ENCODE results near the gene FAM227B.
"Not testable (repeated sequence)": the region's sequence is repeated elsewhere in the genome, so short reads cannot be mapped to it uniquely, and the experiment has no call there.

Gene FAM227B

DNA sequence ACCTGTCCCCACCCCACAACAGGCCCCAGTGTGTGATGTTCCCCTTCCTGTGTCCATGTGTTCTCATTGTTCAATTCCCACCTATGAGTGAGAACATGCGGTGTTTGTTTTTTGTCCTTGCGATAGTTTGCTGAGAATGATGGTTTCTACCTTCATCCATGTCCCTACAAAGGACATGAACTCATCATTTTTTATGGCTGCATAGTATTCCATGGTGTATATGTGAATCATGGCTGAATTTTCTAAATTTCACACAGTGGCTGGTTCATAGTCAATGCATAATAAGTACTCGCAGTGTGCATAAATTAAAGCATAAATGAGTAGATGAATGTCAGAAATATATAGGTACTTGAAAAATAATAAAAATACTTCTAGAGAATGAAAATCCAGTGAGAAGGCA is 8.4 kb downstream of the FAM227B start:
- DNase-seq (ENCODE audit: low read depth, low spot score) = not testable (repeated sequence)

DNA sequence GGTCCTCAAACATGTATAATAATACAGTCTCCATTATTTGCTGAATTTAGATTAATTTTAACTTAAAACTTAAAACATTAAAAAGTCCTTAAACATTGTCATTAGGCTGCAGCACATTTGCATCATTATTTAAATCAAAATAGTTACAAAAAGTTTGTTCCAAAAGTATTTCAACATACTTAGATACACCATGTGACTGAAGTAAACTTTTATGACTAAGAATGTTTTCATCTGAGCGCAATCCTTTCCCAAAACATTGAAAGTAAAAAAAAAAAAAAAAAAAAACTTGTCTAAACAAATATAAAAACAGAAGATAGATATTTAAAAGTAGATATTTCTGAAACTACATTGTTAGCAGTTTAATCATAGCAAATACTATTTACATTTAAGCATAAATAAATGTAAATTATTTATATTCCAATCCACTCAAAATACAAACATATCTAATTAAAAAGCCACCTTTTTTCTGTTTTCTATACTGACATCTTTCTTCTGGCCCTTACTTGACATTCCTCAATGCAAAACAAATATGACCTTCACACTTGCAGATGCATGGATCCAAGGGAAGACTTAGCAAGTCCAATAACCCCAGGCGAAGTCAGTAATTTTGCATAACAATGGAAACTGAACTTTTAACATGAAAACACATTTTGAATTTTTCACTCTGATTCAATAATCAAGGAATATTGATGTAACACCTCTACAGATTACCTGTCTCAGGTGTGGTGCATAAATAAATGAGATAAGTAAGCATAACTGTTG is 10.3 kb downstream of the FAM227B start:
- no peak for DNase-seq (ENCODE audit: low read depth, low spot score)

- DNase-seq (ENCODE audit: low read depth, low spot score) = no peak
Observed at GRCh38 chr15:49606594-49606993, 14.0 kb downstream of the FAM227B start.

GRCh38 chr15:49605588-49605987 is 15.0 kb downstream of the FAM227B start:
- no peak for DNase-seq (ENCODE audit: low read depth, low spot score)

GRCh38 chr15:49604625-49605409 is 15.8 kb downstream of the FAM227B start:
- DNase-seq (ENCODE audit: low read depth, low spot score) = no peak

DNA sequence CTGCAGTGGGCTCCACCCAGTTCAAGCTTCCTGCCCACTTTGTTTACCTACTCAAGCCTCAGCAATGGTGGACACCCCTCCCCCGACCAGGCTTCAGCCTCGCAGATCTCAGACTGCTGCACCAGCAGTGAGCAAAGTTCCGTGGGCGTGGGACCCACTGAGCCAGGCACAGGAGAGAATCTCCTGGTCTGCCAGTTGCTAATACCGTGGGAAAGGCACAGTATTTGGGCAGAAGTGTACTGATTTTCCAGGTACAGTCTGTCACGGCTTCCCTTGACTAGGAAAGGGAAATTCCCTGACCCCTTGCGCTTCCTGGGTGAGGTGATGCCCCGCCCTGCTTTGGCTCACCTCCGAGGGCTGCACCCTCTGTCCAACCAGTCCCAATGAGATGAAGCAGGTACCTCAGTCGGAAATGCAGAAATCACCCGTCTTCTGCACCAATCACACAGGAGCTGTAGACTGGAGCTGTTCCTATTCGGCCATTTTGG is 27.7 kb downstream of the FAM227B start:
- not testable (repeated sequence) for DNase-seq (ENCODE audit: low read depth, low spot score)

- DNase-seq (ENCODE audit: low read depth, low spot score) = no peak
Observed at GRCh38 chr15:49589030-49589429, 31.6 kb downstream of the FAM227B start.

- DNase-seq (ENCODE audit: low read depth, low spot score) = no peak
Observed at GRCh38 chr15:49573421-49573820, 47.2 kb downstream of the FAM227B start.

DNA sequence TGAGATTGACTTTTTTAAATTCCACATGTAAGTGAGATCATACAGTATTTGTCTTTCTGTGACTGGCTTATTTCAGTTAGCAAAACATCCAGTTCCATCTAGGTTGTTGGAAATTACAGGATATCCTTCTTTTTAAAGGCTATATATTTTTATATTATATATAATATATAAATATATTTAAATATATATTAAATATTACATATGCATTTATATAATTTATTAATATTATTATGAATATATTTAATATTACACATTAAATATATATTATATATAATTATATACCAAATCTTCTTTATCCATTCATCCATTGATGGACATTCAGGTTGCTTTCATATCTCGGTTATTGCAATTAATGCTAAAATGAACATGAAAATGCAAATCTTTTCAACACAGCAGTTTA is 49.9 kb downstream of the FAM227B start:
- no peak for DNase-seq (ENCODE audit: low read depth, low spot score)

DNA sequence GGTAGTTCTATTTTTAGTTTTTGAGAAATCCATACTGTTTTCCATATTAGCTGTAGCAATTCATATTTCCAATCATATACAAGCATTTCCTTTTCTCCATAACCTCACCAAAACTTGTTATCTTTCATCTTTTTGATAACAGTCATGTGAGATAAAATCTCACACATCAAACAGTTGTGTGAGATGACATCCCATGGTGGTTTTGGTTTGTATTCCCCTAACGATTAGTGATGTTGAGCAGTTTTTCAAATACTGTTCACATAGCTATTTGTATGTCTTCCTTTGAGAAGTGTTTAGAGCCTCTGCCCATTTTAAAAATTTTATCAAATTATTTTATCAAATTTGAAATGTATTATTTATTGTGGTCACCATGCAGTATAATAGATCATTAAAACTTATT is 50.4 kb downstream of the FAM227B start:
- DNase-seq (ENCODE audit: low read depth, low spot score) = no peak

- DNase-seq (ENCODE audit: low read depth, low spot score) = no peak
Observed at GRCh38 chr15:49560045-49560444, 60.6 kb downstream of the FAM227B start.

DNA sequence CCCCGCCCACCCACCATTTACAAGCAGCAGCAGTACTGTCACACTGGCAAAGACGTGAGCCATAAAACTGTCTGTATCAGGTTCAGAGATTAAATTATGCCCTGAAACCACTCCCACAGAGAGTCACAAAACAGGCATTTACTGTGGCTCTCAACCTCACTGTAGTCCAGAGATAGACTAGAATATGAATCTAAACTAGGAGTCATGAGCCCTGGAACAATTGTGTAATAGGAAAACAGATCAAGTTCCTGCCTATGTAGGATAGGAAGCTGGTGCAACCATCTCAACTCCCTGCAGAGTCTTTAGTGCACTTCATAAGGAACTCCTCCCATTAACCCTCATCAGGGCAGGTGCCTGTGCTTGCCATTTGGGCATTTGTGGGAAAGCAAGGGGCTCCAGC is 61.7 kb downstream of the FAM227B start:
- DNase-seq (ENCODE audit: low read depth, low spot score) = no peak

DNA sequence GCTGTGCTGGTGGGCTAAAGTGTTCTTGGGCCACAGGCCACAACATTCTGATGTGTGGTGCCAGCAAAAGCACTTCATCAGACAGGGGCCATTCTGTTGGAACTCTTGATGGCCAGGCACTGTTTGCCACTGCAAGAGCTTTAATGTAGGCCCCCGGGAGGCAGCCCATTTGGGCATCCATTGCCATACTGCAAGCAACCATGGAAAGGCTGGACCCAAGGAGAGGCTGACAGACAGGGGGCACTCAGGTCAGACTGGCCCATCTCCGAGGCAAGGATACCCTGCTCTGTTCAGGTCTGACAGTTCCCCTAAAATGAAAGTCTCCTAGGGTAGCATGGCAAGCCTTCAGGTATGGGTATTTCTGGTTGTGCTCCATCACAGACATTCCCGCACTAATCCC is 64.2 kb downstream of the FAM227B start:
- no peak for DNase-seq (ENCODE audit: low read depth, low spot score)

DNA sequence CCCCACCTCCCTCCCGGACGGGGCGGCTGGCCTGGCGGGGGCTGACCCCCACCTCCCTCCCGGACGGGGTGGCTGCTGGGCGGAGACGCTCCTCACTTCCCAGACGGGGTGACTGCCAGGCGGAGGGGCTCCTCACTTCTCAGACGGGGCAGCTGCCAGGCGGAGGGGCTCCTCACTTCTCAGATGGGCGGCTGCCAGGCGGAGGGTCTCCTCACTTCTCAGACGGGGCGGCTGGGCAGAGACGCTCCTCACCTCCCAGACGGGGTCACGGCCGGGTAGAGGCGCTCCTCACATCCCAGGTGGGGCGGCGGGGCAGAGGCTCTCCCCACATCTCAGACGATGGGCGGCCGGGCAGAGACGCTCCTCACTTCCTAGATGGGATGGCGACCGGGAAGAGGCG is 70.3 kb downstream of the FAM227B start:
- not testable (repeated sequence) for DNase-seq (ENCODE audit: low read depth, low spot score)

DNA sequence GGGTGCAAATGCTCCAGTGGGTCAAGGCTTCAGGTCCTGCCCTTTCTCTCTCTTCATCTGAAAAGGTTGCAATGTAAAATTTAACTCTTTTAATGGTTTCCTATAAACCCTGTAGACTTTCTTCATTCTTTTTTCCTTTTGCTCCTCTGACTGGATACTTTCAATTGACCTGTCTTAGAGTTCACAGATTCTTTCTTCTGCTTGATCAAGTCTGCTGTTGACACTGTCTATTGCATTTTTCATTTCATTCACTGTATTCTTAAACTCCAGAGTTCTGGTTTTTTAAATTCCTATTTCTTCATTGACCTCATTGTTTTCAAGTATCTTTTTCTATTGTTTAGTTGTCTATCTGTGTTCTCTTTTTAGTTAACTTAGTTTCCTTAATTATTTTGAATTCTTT is 82.1 kb downstream of the FAM227B start:
- DNase-seq (ENCODE audit: low read depth, low spot score) = no peak

GRCh38 chr15:49530092-49530491 is 90.5 kb downstream of the FAM227B start:
- no peak for DNase-seq (ENCODE audit: low read depth, low spot score)

- DNase-seq (ENCODE audit: low read depth, low spot score) = no peak
Observed at GRCh38 chr15:49528289-49528688, 92.3 kb downstream of the FAM227B start.

DNA sequence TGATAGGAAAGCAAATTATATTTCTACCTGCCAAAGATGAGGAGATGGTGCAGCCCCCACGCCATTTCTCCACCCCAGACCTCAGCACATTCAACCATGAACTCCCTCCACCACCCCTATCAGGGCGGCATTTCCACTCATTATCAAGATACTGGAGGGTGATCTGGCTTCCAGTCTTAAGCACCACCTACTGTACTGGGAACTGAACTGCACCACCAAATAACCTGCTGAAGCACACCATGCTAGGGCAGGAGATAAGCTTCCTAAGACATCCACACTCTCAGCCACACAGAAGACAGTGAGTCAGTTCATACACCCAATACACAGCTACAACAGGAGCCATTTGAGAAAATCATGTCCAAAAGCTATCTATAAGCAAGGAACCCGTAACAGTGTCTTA is 98.8 kb downstream of the FAM227B start:
- no peak for DNase-seq (ENCODE audit: low read depth, low spot score)

DNA sequence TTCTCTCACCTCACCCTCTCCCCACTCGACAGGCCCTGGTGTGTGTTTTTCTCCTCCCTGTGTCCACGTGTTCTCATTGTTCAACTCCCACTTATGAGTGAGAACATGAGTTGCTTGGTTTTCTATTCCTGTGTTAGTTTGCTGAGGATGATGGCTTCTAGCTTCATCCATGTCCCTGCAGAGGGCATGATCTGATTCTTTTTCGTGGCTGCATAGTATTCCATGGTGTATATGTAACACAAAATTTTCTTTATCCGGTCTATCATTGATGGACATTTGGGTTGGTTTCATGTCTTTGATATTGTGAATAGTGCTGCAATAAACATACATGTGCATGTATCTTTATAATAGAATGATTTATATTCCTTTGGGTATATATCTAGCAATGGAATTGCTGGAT is 107.9 kb downstream of the FAM227B start:
- not testable (repeated sequence) for DNase-seq (ENCODE audit: low read depth, low spot score)

GRCh38 chr15:49507261-49507660 is 113.4 kb downstream of the FAM227B start:
- no peak for DNase-seq (ENCODE audit: low read depth, low spot score)

- DNase-seq (ENCODE audit: low read depth, low spot score) = no peak
Observed at GRCh38 chr15:49506341-49506740, 114.3 kb downstream of the FAM227B start.

GRCh38 chr15:49501586-49501985 is 119.0 kb downstream of the FAM227B start:
- DNase-seq (ENCODE audit: low read depth, low spot score) = no peak

All from activated CD4-positive, CD25-positive, alpha-beta regulatory T cell treated with anti-CD3 and anti-CD28 coated beads, Interleukin-2, amount 50 U/mL, for 16 hours (primary cell).